Glutamatergic neuron (in vitro differentiated cells): Measurements from ENCODE around the gene ECE1. TPM values are rescaled to one million over a fixed set of nuclear protein-coding genes. Genes with fewer than 3 reads are reported as not detected.

Source experiments
- DNase-seq: peaks from one replicate; pipeline ENCODE4 v3.0.0; 2022
- H3K27ac Mint-ChIP-seq: one replicate; pipeline ENCODE4 v1.8.0; 2020; ENCODE audit warnings: mild to moderate bottlenecking, mixed read lengths, inconsistent platforms; ENCODE audit not compliant: unreplicated experiment
- H3K27me3 Mint-ChIP-seq: one replicate; pipeline ENCODE4 v1.8.0; 2020; ENCODE audit warnings: mild to moderate bottlenecking, moderate library complexity, mixed read lengths, inconsistent platforms; ENCODE audit not compliant: unreplicated experiment
- H3K36me3 Mint-ChIP-seq: one replicate; pipeline ENCODE4 v1.8.0; 2020; ENCODE audit warnings: mild to moderate bottlenecking, mixed read lengths, inconsistent platforms; ENCODE audit not compliant: unreplicated experiment
- H3K4me1 Mint-ChIP-seq: one replicate; pipeline ENCODE4 v1.8.0; 2020; ENCODE audit warnings: mild to moderate bottlenecking, low read depth, mixed read lengths, inconsistent platforms; ENCODE audit not compliant: unreplicated experiment
- H3K4me3 Mint-ChIP-seq: one replicate; pipeline ENCODE4 v1.8.0; 2020; ENCODE audit warnings: mild to moderate bottlenecking, mixed read lengths, inconsistent platforms; ENCODE audit not compliant: unreplicated experiment
- H3K9me3 Mint-ChIP-seq: one replicate; pipeline ENCODE4 v1.8.0; 2020; ENCODE audit warnings: mild to moderate bottlenecking, moderate library complexity, mixed read lengths, inconsistent platforms; ENCODE audit not compliant: unreplicated experiment
- CTCF ChIP-seq: fragments of 200-600 bp; sonication (generic); IDR thresholded peaks from one replicate; pipeline ENCODE4 v1.5.0; 2021; ENCODE audit not compliant: partially characterized antibody, unreplicated experiment
- total RNA-seq: library from RNA; stranded (reverse); fragmentation: NEBNext Ultra II Directional; extraction: Animal tissue kit (Norgen Biotek cat#: 25700); gene quantifications from one replicate; pipeline ENCODE4 v1.2.1, GENCODE V29; 2021; ENCODE audit not compliant: unreplicated experiment

ECE1 gene
- total RNA-seq, 1 donor from 2014 or later = 36.1 TPM

GRCh38 chr1:21189906-21190500, 100.3 kb downstream of the ECE1 start:
- Mint-ChIP-seq H3K4me3 (no peak overlapping the region), H3K27ac (no peak overlapping the region), H3K4me1 (no peaks in the 10 kb centered on the region), H3K36me3 (no peaks in the 10 kb centered on the region), H3K9me3 (no peaks in the 10 kb centered on the region), H3K27me3 (peaks cover 8% of the 10 kb centered on the region)
- no peak for DNase-seq
- TF ChIP-seq CTCF = no peak

GRCh38 chr1:21189421-21189820, 100.8 kb downstream of the ECE1 start:
- DNase-seq = no peak
- no peak overlapping the region for H3K4me3 Mint-ChIP-seq
- no peaks in the 10 kb centered on the region for H3K36me3 Mint-ChIP-seq
- H3K4me1 Mint-ChIP-seq = no peaks in the 10 kb centered on the region
- no peak for TF ChIP-seq CTCF
- no peak overlapping the region for H3K27ac Mint-ChIP-seq
- no peaks in the 10 kb centered on the region for H3K9me3 Mint-ChIP-seq
- H3K27me3 Mint-ChIP-seq = peaks cover 8% of the 10 kb centered on the region

GRCh38 chr1:21188235-21188634, 102.0 kb downstream of the ECE1 start:
- no peak overlapping the region for H3K4me3 Mint-ChIP-seq
- no peak for TF ChIP-seq CTCF
- no peak for DNase-seq
- H3K36me3 Mint-ChIP-seq = no peaks in the 10 kb centered on the region
- peaks cover 11% of the 10 kb centered on the region for H3K27me3 Mint-ChIP-seq
- H3K27ac Mint-ChIP-seq = no peak overlapping the region
- H3K9me3 Mint-ChIP-seq = no peaks in the 10 kb centered on the region
- H3K4me1 Mint-ChIP-seq = no peaks in the 10 kb centered on the region

- H3K36me3 Mint-ChIP-seq = no peaks in the 10 kb centered on the region
- no peaks in the 10 kb centered on the region for H3K9me3 Mint-ChIP-seq
- no peak for DNase-seq
- TF ChIP-seq CTCF = no peak
- peaks cover 18% of the 10 kb centered on the region for H3K27me3 Mint-ChIP-seq
- H3K27ac Mint-ChIP-seq = no peak overlapping the region
- no peaks in the 10 kb centered on the region for H3K4me1 Mint-ChIP-seq
- no peak overlapping the region for H3K4me3 Mint-ChIP-seq
These were observed 105.0 kb downstream of the ECE1 start for GRCh38 chr1:21185221-21185731.

GRCh38 chr1:21184276-21184675, 106.0 kb downstream of the ECE1 start:
- Mint-ChIP-seq H3K36me3 (no peaks in the 10 kb centered on the region), H3K4me3 (no peak overlapping the region), H3K4me1 (no peaks in the 10 kb centered on the region), H3K9me3 (no peaks in the 10 kb centered on the region), H3K27ac (no peak overlapping the region), H3K27me3 (peaks cover 15% of the 10 kb centered on the region)
- DNase-seq = no peak
- TF ChIP-seq CTCF = no peak
